Stimulated activated naive CD4-positive, alpha-beta T cell treated with Interleukin-2 at 50 U/mL for 16 hours (primary cell): ENCODE data around the gene IGF2BP1.
"Not testable (repeated sequence)": the region's sequence is repeated elsewhere in the genome, so short reads cannot be mapped to it uniquely, and the experiment has no call there.

Experiments used
- DNase-seq: peaks from one replicate; lab custom pipeline; 2025; lab: John Stamatoyannopoulos, UW

The IGF2BP1 gene

DNA sequence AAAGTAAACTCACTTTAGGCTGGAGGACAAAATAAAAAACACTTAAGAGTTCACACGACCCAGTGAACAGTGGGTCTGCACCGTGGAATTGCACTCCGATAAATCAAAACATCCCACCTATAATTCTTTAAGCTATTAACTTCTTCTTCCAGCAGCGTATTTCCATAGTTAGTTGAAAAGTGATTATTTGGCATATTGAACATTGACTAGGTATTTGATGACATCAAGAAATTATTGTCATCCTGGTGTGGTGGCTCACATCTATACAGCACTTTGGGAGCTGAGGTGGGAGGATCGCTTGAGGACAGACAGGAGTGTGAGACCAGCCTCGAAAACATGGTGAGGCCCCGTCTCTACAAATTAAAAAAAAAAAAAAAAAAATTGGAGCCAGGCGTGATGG is 23.4 kb downstream of the IGF2BP1 start:
- no peak for DNase-seq

DNA sequence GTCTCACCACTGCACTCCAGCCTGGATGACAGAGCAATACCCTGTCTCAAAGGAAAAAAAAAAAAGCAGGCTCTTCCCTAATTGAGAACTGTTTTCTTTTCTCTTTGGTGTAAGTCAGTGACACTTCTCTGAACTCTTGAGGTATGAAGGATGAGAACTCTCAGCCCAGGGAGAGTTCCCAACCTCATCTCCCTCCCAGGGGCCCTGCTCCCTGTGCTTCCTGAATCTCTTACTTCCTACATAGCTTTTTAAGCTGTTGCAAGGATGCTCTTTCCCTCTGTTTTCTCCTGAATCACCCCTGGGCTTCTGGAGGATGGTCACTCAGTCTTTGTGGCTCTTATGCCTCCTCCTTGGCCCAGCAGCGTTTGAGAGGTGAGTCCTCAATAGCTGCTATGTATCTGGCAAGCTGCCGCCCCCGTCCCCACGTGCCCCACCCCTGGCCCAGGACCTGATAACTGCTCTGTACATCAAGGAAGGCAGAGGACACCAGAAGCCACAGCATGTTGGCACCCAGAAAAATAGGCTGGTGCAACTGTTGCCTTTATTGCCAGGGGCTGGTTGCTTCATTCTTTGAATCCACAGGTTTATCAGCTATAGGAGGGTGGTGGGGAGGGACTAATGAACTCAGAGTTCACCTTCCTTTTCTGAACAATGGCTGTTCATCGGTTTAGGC is 24.0 kb downstream of the IGF2BP1 start:
- no peak for DNase-seq

- DNase-seq: no peak
Measured at GRCh38 chr17:49021768-49022103, 24.6 kb downstream of the IGF2BP1 start.

DNA sequence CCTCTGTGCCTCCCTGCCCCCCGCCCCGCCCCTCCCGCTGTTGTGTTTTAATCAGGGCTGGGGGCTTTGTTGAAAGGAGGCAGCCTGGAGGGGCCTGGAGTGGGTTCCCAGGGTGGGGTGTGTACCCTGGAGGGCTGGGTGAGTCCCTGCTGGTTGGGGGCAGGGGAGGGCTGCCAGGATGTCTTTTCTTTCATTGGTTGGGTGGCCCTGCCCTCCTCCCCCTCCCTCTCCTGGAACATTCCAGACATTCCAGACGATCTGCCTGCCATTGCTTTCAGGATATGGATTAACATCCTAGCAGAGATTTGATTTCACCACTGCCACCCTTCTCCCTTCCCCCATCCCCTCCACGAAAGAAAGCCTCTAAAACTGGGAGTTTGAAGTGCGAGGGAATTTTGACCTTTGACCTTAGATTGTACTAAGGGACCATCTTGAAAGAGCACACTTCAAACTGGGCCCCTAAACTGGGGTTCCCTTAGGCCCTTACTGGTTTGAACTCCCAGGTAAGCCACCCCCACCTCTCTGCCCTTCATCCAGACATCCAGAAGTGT is 25.3 kb downstream of the IGF2BP1 start:
- DNase-seq: no peak

DNA sequence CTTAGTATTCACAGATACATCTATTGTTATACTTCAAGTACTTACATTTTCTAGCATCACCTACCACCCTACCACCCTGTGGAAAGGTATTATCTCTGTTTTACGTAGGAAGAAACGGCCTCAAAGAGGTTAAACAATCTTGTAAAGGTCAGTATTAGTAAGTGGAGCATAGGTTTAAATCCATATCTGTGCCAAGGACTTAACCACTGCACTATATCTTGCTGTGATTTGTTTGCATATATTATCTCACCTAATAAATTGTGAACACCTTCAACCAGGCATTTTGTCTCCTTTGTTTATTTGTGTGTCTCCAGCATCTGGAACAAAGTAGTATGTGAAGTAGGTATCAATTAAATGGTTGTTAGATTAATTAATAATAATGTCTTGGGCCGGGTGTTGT is 27.3 kb downstream of the IGF2BP1 start:
- no peak for DNase-seq

DNA sequence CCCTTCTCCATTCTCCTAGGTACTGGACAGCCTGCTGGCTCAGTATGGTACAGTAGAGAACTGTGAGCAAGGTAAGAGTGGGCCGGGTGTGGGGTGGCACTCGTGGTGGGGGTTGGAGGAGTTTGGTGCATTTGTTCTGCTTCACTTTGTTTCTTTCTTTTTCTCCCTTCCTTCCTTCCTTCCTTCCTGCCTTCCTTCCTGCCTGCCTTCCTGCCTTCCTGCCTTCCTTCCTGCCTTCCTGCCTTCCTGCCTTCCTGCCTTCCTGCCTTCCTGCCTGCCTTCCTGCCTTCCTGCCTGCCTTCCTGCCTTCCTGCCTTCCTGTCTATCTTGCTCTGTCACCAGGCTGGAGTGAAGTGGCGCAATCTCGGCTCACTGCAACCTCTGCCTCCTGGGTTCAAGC is 29.3 kb downstream of the IGF2BP1 start:
- not testable (repeated sequence) for DNase-seq

- no peak for DNase-seq
Measured at GRCh38 chr17:49028271-49028670, 31.1 kb downstream of the IGF2BP1 start.

DNA sequence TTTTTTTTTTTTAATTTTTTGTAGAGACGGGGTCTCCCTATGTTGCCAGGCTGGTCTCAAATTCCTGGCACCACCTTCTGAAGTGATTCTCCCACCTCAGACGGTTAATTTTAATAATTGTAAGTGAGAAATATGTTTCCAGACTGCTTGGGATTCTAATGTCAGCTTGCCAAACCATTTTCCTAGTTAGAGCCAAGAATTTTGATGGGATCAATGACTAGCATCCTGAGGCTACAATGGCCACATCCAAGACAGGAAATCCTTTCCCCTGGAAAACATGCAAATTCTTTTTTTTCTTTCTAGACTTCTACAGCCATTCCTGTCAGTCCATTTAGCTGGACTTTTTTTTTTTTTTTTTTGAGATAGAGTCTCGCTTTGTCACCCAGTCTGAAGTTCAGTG is 32.6 kb downstream of the IGF2BP1 start:
- no peak for DNase-seq

GRCh38 chr17:49031965-49032928 is 35.1 kb downstream of the IGF2BP1 start:
- DNase-seq: peak; percentile 11

GRCh38 chr17:49035470-49036269 is 38.5 kb downstream of the IGF2BP1 start:
- no peak for DNase-seq

- DNase-seq: no peak
Measured at GRCh38 chr17:49036270-49036626, 39.1 kb downstream of the IGF2BP1 start.

DNA sequence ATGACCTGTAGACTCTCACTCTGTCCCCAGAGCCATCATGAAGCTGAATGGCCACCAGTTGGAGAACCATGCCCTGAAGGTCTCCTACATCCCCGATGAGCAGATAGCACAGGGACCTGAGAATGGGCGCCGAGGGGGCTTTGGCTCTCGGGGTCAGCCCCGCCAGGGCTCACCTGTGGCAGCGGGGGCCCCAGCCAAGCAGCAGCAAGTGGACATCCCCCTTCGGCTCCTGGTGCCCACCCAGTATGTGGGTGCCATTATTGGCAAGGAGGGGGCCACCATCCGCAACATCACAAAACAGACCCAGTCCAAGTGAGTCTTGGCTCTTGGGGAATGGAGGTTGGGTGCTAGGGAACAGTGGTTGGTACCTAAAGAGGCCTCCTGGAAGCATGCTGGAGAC is 41.0 kb downstream of the IGF2BP1 start:
- no peak for DNase-seq

DNA sequence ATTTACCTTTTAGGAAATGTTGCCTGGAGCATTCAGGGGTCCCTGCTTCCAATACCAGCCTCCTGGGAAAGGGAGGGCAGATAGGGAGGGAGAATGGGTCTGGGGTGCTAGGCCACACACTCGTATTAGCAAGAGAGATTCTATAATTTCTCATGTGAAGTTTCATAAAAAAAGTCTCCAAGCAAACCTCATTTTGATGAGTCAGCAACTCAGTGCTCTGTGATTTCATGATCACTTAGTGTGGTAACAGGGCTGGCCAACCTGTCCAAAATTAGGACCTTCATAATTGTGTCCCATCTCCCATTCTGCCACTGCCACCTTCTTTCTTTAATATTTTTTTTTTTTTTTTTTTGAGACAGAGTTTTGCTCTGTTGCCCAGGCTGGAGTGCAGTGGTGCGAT is 41.4 kb downstream of the IGF2BP1 start:
- DNase-seq: no peak

DNA sequence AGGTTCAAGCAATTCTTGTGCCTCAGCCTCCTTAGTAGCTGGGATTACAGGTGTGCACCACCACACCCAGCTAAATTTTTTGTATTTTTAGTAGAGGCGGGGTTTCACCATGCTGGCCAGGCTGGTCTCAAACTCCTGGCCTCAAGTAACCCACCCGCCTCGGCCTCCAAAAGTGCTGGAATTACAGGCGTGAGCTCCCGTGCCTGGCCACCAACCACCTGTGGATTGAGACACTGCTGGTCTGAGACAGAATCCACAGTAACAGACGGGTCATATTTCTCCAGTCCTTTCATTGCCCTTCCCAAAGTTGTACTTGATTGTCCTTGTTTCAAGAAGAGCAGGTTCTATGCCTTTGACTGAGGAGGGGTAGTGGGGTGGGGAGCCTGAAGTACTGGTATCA is 42.3 kb downstream of the IGF2BP1 start:
- DNase-seq: not testable (repeated sequence)

GRCh38 chr17:49041527-49041926 is 44.3 kb downstream of the IGF2BP1 start:
- no peak for DNase-seq

GRCh38 chr17:49045376-49045775 is 48.2 kb downstream of the IGF2BP1 start:
- no peak for DNase-seq

GRCh38 chr17:49046912-49047311 is 49.7 kb downstream of the IGF2BP1 start:
- no peak for DNase-seq

DNA sequence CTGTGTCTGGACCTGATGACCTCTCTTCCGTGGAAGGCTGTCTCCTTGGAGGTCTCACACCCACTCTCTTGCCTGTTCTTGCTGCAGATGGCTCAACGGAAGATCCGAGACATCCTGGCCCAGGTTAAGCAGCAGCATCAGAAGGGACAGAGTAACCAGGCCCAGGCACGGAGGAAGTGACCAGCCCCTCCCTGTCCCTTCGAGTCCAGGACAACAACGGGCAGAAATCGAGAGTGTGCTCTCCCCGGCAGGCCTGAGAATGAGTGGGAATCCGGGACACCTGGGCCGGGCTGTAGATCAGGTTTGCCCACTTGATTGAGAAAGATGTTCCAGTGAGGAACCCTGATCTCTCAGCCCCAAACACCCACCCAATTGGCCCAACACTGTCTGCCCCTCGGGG is 52.1 kb downstream of the IGF2BP1 start:
- DNase-seq: no peak

- DNase-seq: no peak
Measured at GRCh38 chr17:49050611-49051010, 53.4 kb downstream of the IGF2BP1 start.

DNA sequence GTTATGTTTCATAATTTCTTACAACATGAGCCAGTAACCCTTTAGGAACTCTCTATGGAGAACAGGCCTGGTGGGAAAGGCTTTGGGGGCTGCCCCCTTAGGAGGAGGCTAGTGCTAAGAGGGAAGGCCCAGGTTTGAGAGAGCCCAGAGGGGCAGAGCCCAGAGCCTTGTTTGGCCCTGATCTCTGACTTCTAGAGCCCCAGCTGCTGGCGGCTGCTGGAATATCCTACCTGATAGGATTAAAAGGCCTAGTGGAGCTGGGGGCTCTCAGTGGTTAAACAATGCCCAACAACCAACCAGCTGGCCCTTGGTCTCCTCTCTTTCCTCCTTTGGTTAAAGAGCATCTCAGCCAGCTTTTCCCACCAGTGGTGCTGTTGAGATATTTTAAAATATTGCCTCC is 54.1 kb downstream of the IGF2BP1 start:
- no peak for DNase-seq

DNA sequence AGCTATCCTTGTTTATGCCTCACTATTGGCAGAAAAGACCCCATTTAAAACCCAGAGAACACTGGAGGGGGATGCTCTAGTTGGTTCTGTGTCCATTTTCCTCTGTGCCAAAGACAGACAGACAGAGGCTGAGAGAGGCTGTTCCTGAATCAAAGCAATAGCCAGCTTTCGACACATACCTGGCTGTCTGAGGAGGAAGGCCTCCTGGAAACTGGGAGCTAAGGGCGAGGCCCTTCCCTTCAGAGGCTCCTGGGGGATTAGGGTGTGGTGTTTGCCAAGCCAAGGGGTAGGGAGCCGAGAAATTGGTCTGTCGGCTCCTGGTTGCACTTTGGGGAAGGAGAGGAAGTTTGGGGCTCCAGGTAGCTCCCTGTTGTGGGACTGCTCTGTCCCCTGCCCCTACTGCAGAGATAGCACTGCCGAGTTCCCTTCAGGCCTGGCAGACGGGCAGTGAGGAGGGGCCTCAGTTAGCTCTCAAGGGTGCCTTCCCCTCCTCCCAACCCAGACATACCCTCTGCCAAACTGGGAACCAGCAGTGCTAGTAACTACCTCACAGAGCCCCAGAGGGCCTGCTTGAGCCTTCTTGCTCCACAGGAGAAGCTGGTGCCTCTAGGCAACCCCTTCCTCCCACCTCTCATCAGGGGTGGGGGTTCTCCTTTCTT is 56.1 kb downstream of the IGF2BP1 start:
- DNase-seq: no peak
